ENCODE results near the gene SF3B3.
"Not testable (repeated sequence)": the region's sequence is repeated elsewhere in the genome, so short reads cannot be mapped to it uniquely, and the experiment has no call there.

Gene SF3B3

GRCh38 chr16:70529051-70529777 is 5.6 kb downstream of the SF3B3 start:
- Histone ChIP-seq H3K4me1 (peaks cover 44% of the 10 kb centered on the region), H3K27ac (no peak overlapping the region), H3K4me3 (no peak overlapping the region; the same call in 1 of the 2 replicates), H3K9me3 (no peaks in the 10 kb centered on the region), H3K36me3 (peaks cover 83% of the 10 kb centered on the region), H3K4me2 (peak overlapping the region; percentile 44), H3K27me3 (no peaks in the 10 kb centered on the region), H4K20me1 (peaks cover 94% of the 10 kb centered on the region), H3K9ac (no peak overlapping the region)
- no peak for TF ChIP-seq Cebpa-rat (IDR thresholded peaks at IDR 0.05)

- Histone ChIP-seq H4K20me1 (peaks cover 100% of the 10 kb centered on the region), H3K4me1 (peaks cover 43% of the 10 kb centered on the region), H3K36me3 (peaks cover 91% of the 10 kb centered on the region)
- not testable (repeated sequence) for H3K4me3 ChIP-seq, H3K9ac ChIP-seq, H3K27me3 ChIP-seq, H3K9me3 ChIP-seq, H3K27ac ChIP-seq, H3K4me2 ChIP-seq
These were observed 6.3 kb downstream of the SF3B3 start for GRCh38 chr16:70529954-70530353.

GRCh38 chr16:70534971-70535370 is 11.4 kb downstream of the SF3B3 start:
- peaks cover 100% of the 10 kb centered on the region for H4K20me1 ChIP-seq
- peaks cover 100% of the 10 kb centered on the region for H3K36me3 ChIP-seq
- H3K9ac ChIP-seq = no peak overlapping the region
- no peak overlapping the region for H3K27ac ChIP-seq
- H3K4me1 ChIP-seq = no peaks in the 10 kb centered on the region
- no peak overlapping the region for H3K4me3 ChIP-seq
- no peaks in the 10 kb centered on the region for H3K9me3 ChIP-seq
- no peaks in the 10 kb centered on the region for H3K27me3 ChIP-seq
- TF ChIP-seq Cebpa-rat (IDR thresholded peaks at IDR 0.05) = no peak
- H3K4me2 ChIP-seq = no peak overlapping the region

- H3K27ac ChIP-seq = no peak overlapping the region
- H3K36me3 ChIP-seq = peaks cover 100% of the 10 kb centered on the region
- H3K27me3 ChIP-seq = no peaks in the 10 kb centered on the region
- H3K4me3 ChIP-seq = no peak overlapping the region
- H3K9me3 ChIP-seq = no peaks in the 10 kb centered on the region
- H4K20me1 ChIP-seq = peaks cover 100% of the 10 kb centered on the region
- H3K9ac ChIP-seq = no peak overlapping the region
- no peak overlapping the region for H3K4me2 ChIP-seq
- H3K4me1 ChIP-seq = no peaks in the 10 kb centered on the region
- TF ChIP-seq Cebpa-rat (IDR thresholded peaks at IDR 0.05) = no peak
These were observed 17.4 kb downstream of the SF3B3 start for GRCh38 chr16:70540994-70541393.

GRCh38 chr16:70544548-70544947 is 20.9 kb downstream of the SF3B3 start:
- H3K36me3 ChIP-seq = peaks cover 100% of the 10 kb centered on the region
- no peak overlapping the region for H3K9ac ChIP-seq
- H4K20me1 ChIP-seq = peaks cover 100% of the 10 kb centered on the region
- no peaks in the 10 kb centered on the region for H3K27me3 ChIP-seq
- no peaks in the 10 kb centered on the region for H3K9me3 ChIP-seq
- H3K4me2 ChIP-seq = no peak overlapping the region
- no peaks in the 10 kb centered on the region for H3K4me1 ChIP-seq
- H3K27ac ChIP-seq = no peak overlapping the region
- TF ChIP-seq Cebpa-rat (IDR thresholded peaks at IDR 0.05) = no peak
- no peak overlapping the region for H3K4me3 ChIP-seq

- H4K20me1 ChIP-seq = peaks cover 100% of the 10 kb centered on the region
- H3K27me3 ChIP-seq = no peaks in the 10 kb centered on the region
- no peaks in the 10 kb centered on the region for H3K9me3 ChIP-seq
- no peak for TF ChIP-seq Cebpa-rat (IDR thresholded peaks at IDR 0.05)
- no peak overlapping the region for H3K9ac ChIP-seq
- H3K27ac ChIP-seq = no peak overlapping the region
- H3K36me3 ChIP-seq = peaks cover 100% of the 10 kb centered on the region
- no peaks in the 10 kb centered on the region for H3K4me1 ChIP-seq
- no peak overlapping the region for H3K4me2 ChIP-seq
- no peak overlapping the region for H3K4me3 ChIP-seq
These were observed 25.3 kb downstream of the SF3B3 start for GRCh38 chr16:70548936-70549335.

GRCh38 chr16:70550082-70550481 is 26.5 kb downstream of the SF3B3 start:
- no peak overlapping the region for H3K9ac ChIP-seq
- no peaks in the 10 kb centered on the region for H3K27me3 ChIP-seq
- H3K36me3 ChIP-seq = peaks cover 100% of the 10 kb centered on the region
- H3K9me3 ChIP-seq = no peaks in the 10 kb centered on the region
- TF ChIP-seq Cebpa-rat (IDR thresholded peaks at IDR 0.05) = no peak
- H4K20me1 ChIP-seq = peaks cover 100% of the 10 kb centered on the region
- H3K4me3 ChIP-seq = no peak overlapping the region
- no peak overlapping the region for H3K27ac ChIP-seq
- no peak overlapping the region for H3K4me2 ChIP-seq
- no peaks in the 10 kb centered on the region for H3K4me1 ChIP-seq

- Histone ChIP-seq H3K4me1 (no peaks in the 10 kb centered on the region), H3K36me3 (peaks cover 100% of the 10 kb centered on the region), H3K9me3 (no peaks in the 10 kb centered on the region), H3K9ac (no peak overlapping the region), H3K4me3 (no peak overlapping the region), H4K20me1 (peaks cover 100% of the 10 kb centered on the region), H3K27ac (no peak overlapping the region), H3K4me2 (no peak overlapping the region), H3K27me3 (no peaks in the 10 kb centered on the region)
- TF ChIP-seq Cebpa-rat (IDR thresholded peaks at IDR 0.05) = no peak
These were observed 28.2 kb downstream of the SF3B3 start for GRCh38 chr16:70551788-70552187.

GRCh38 chr16:70552675-70553074 is 29.1 kb downstream of the SF3B3 start:
- H4K20me1 ChIP-seq = peaks cover 100% of the 10 kb centered on the region

GRCh38 chr16:70553645-70554044 is 30.0 kb downstream of the SF3B3 start:
- H3K27ac ChIP-seq = no peak overlapping the region
- no peak overlapping the region for H3K4me2 ChIP-seq
- H3K9ac ChIP-seq = no peak overlapping the region
- H3K9me3 ChIP-seq = no peaks in the 10 kb centered on the region
- H3K27me3 ChIP-seq = no peaks in the 10 kb centered on the region
- TF ChIP-seq Cebpa-rat (IDR thresholded peaks at IDR 0.05) = no peak
- no peak overlapping the region for H3K4me3 ChIP-seq
- peaks cover 100% of the 10 kb centered on the region for H4K20me1 ChIP-seq
- no peaks in the 10 kb centered on the region for H3K4me1 ChIP-seq
- H3K36me3 ChIP-seq = peaks cover 100% of the 10 kb centered on the region

More at GRCh38 chr16:70552675-70553074, 29.1 kb downstream of the SF3B3 start:
- H3K4me3 ChIP-seq = no peak overlapping the region
- H3K4me1 ChIP-seq = no peaks in the 10 kb centered on the region
- no peak for TF ChIP-seq Cebpa-rat (IDR thresholded peaks at IDR 0.05)
- H3K27ac ChIP-seq = no peak overlapping the region
- H3K9ac ChIP-seq = no peak overlapping the region
- no peaks in the 10 kb centered on the region for H3K27me3 ChIP-seq
- no peaks in the 10 kb centered on the region for H3K9me3 ChIP-seq
- no peak overlapping the region for H3K4me2 ChIP-seq
- H3K36me3 ChIP-seq = peaks cover 100% of the 10 kb centered on the region
